ENCODE results near the gene MIB2. TPM values are rescaled to one million over a fixed set of nuclear protein-coding genes. Genes with fewer than 3 reads are reported as not detected.

MIB2 gene
- total RNA-seq, 4 donors from 2014 or later = 50.5 to 108 (median 98.6) TPM

- no peak for DNase-seq (ENCODE audit: low spot score in 2 of 2)
- no peaks in the 10 kb centered on the region for H3K27me3 ChIP-seq
- WGBS, 2 donors = 68 to 76% methylated on average over 5 to 14 of the region's 14 CpGs
- peaks cover 0 to 30% (median 13%) of the 10 kb centered on the region in 4 donors for H3K4me1 ChIP-seq
- peaks cover 0 to 63% (median 0%) of the 10 kb centered on the region in 3 donors for H3K36me3 ChIP-seq
- H3K9me3 ChIP-seq = no peaks in the 10 kb centered on the region
- TF ChIP-seq EP300 (IDR thresholded peaks at IDR 0.05) (no peak), CTCF (IDR thresholded peaks at IDR 0.05) (no peak), POLR2A (IDR thresholded peaks at IDR 0.05) (no peak)
- no peak overlapping the region for H3K27ac ChIP-seq
- no peak overlapping the region for H3K4me3 ChIP-seq
Measured at GRCh38 chr1:1619917-1620361, 4.6 kb downstream of the MIB2 start.

GRCh38 chr1:1620433-1621139, 5.3 kb downstream of the MIB2 start:
- H3K27ac ChIP-seq = no peak overlapping the region
- H3K36me3 ChIP-seq = peaks cover 0 to 70% (median 0%) of the 10 kb centered on the region in 3 donors
- WGBS, 2 donors = 76 to 81% methylated on average over 5 to 16 of the region's 16 CpGs
- no peaks in the 10 kb centered on the region for H3K9me3 ChIP-seq
- no peak overlapping the region for H3K4me3 ChIP-seq
- peaks cover 0 to 30% (median 13%) of the 10 kb centered on the region in 4 donors for H3K4me1 ChIP-seq
- TF ChIP-seq CTCF (IDR thresholded peaks at IDR 0.05) = no peak
- no peak for TF ChIP-seq POLR2A (IDR thresholded peaks at IDR 0.05)
- TF ChIP-seq EP300 (IDR thresholded peaks at IDR 0.05) = no peak
- DNase-seq (ENCODE audit: low spot score in 2 of 2) = no peak
- no peaks in the 10 kb centered on the region for H3K27me3 ChIP-seq

GRCh38 chr1:1621173-1622009, 6.1 kb downstream of the MIB2 start:
- Histone ChIP-seq H3K27ac (no peak overlapping the region), H3K4me1 (peaks cover 0 to 27% (median 11%) of the 10 kb centered on the region in 4 donors), H3K27me3 (no peaks in the 10 kb centered on the region), H3K4me3 (no peak overlapping the region), H3K9me3 (no peaks in the 10 kb centered on the region), H3K36me3 (peaks cover 0 to 78% (median 0%) of the 10 kb centered on the region in 3 donors)
- TF ChIP-seq CTCF (IDR thresholded peaks at IDR 0.05) = no peak
- no peak for TF ChIP-seq EP300 (IDR thresholded peaks at IDR 0.05)
- TF ChIP-seq POLR2A (IDR thresholded peaks at IDR 0.05) = no peak
- WGBS, 2 donors = 79 to 83% methylated on average over 24 to 31 of the region's 31 CpGs
- DNase-seq (ENCODE audit: low spot score in 2 of 2) = no peak

GRCh38 chr1:1622010-1622787, 6.9 kb downstream of the MIB2 start:
- Histone ChIP-seq H3K4me1 (peaks cover 0 to 19% (median 3%) of the 10 kb centered on the region in 4 donors), H3K27me3 (no peaks in the 10 kb centered on the region), H3K27ac (no peak overlapping the region), H3K4me3 (no peak overlapping the region), H3K36me3 (peaks cover 0 to 86% (median 0%) of the 10 kb centered on the region in 3 donors), H3K9me3 (no peaks in the 10 kb centered on the region)
- 86 to 89% methylated on average over 12 to 19 of the region's 21 CpGs for WGBS, 2 donors
- no peak for TF ChIP-seq EP300 (IDR thresholded peaks at IDR 0.05)
- no peak for TF ChIP-seq CTCF (IDR thresholded peaks at IDR 0.05)
- TF ChIP-seq POLR2A (IDR thresholded peaks at IDR 0.05) = no peak
- no peak for DNase-seq (ENCODE audit: low spot score in 2 of 2)

Measured in tibial nerve (tissue), 4 donors.